WI38 (cell line): ENCODE data around the gene BCKDK.

Source experiments
- H3K4me3 ChIP-seq: 2 replicates; pipeline ENCODE4 v1.5.1; 2011; ENCODE audit warnings: low read depth, mild to moderate bottlenecking, control low read depth, low read length
- CTCF ChIP-seq: IDR thresholded peaks from 2 replicates; pipeline ENCODE4 v1.5.1; 2012; ENCODE audit warnings: low read depth, mild to moderate bottlenecking, control low read depth, low read length

BCKDK gene

GRCh38 chr16:31080756-31081419 lies 27.3 kb upstream of the BCKDK start:
- H3K4me3 ChIP-seq: no peak overlapping the region
- no peak for TF ChIP-seq CTCF

- no peak for TF ChIP-seq CTCF
- no peak overlapping the region for H3K4me3 ChIP-seq
Measured at GRCh38 chr16:31081428-31082351, 26.5 kb upstream of the BCKDK start.

- TF ChIP-seq CTCF: no peak
- no peak overlapping the region for H3K4me3 ChIP-seq
Measured at GRCh38 chr16:31082368-31083045, 25.7 kb upstream of the BCKDK start.

- no peak overlapping the region for H3K4me3 ChIP-seq
- no peak for TF ChIP-seq CTCF
Measured at GRCh38 chr16:31083081-31083480, 25.1 kb upstream of the BCKDK start.

- no peak overlapping the region for H3K4me3 ChIP-seq
- no peak for TF ChIP-seq CTCF
Measured at GRCh38 chr16:31083556-31083955, 24.6 kb upstream of the BCKDK start.

- no peak overlapping the region for H3K4me3 ChIP-seq
- no peak for TF ChIP-seq CTCF
Measured at GRCh38 chr16:31083981-31084380, 24.2 kb upstream of the BCKDK start.
